ENCODE measurements around the gene AAMDC. TPM values are rescaled to one million over a fixed set of nuclear protein-coding genes. Genes with fewer than 3 reads are reported as not detected.

AAMDC gene
- total RNA-seq, 4 donors from 2014 or later: 10.9 to 31.5 (median 28.1) TPM

DNA sequence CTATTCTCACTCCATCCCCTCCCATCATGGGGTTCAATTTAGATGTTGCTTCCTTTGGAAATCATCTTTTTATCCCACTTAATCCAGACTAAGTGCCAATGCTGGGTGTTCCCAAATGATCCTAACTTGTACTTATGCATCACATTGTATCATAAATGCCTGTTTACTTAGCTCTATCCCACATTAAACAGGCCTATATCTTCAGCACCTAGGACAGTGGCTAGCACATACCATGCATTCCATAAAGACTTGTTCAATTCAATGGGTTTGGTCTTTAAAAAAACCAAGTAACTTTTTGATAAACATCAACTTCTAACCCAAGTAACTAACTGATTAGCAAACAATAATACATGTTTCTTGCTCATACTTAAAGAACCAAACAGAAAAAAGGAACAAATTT is 41.0 kb upstream of the AAMDC start:
- intact Hi-C loops (cut with DNase I; ENCODE audit: low total_unique reads): no loop called here
- no peak overlapping the region for H3K4me3 ChIP-seq
- H3K4me1 ChIP-seq: no peaks in the 10 kb centered on the region
- no peaks in the 10 kb centered on the region for H3K9me3 ChIP-seq
- TF ChIP-seq, protein P1, sequence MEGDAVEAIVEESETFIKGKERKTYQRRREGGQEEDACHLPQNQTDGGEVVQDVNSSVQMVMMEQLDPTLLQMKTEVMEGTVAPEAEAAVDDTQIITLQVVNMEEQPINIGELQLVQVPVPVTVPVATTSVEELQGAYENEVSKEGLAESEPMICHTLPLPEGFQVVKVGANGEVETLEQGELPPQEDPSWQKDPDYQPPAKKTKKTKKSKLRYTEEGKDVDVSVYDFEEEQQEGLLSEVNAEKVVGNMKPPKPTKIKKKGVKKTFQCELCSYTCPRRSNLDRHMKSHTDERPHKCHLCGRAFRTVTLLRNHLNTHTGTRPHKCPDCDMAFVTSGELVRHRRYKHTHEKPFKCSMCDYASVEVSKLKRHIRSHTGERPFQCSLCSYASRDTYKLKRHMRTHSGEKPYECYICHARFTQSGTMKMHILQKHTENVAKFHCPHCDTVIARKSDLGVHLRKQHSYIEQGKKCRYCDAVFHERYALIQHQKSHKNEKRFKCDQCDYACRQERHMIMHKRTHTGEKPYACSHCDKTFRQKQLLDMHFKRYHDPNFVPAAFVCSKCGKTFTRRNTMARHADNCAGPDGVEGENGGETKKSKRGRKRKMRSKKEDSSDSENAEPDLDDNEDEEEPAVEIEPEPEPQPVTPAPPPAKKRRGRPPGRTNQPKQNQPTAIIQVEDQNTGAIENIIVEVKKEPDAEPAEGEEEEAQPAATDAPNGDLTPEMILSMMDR (IDR thresholded peaks at IDR 0.05): no peak
- TF ChIP-seq POLR2A (IDR thresholded peaks at IDR 0.05): no peak
- DNase-seq: no peak
- no peaks in the 10 kb centered on the region for H3K27me3 ChIP-seq
- H3K36me3 ChIP-seq: no peaks in the 10 kb centered on the region
- H3K27ac ChIP-seq: no peak overlapping the region

DNA sequence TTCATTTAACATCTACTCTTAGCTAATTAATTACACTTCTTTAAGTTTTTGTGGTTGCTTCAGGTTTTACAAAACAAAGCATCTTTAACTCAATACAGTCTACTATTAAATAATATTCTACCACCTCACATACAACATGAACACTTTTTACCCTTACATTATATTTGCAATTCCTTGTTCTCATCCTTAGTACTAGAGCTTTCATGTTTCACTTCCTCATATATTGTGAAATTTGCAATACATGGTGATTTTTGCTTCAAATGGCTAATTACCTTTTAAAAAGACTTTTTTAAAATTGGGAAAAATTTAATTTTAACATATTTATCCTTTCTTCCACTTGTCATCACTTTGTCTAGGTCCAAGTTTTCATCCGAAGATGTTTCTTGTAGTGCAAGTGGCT is 37.9 kb upstream of the AAMDC start:
- no peaks in the 10 kb centered on the region for H3K27me3 ChIP-seq
- H3K4me3 ChIP-seq: no peak overlapping the region
- H3K36me3 ChIP-seq: peaks cover 0 to 2% of the 10 kb centered on the region in 2 donors
- no peak for TF ChIP-seq POLR2A (IDR thresholded peaks at IDR 0.05)
- TF ChIP-seq, protein P1 (IDR thresholded peaks at IDR 0.05): no peak
- no peaks in the 10 kb centered on the region for H3K9me3 ChIP-seq
- no peak for DNase-seq
- H3K27ac ChIP-seq: no peak overlapping the region
- intact Hi-C loops (cut with DNase I; ENCODE audit: low total_unique reads): no loop called here
- H3K4me1 ChIP-seq: no peaks in the 10 kb centered on the region

DNA sequence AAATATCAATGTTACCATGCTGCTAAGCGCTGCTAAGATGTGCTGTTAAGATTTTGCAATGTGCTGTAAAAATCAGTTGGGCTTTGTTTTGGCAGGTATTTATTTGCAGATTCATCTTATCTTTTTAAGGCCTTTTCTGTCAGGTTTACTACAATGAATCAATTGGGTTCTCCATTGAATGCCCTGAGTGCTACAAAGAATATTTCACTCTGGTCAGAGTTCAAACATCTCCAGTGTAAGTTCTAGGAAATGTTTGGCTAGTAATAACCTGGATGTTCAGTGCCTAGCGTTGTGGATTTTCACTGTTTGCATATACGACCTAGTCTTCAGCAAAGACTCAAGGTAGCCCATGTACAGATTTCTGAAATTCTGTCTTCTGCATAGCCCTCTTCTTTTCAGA is 36.4 kb upstream of the AAMDC start:
- no peak for TF ChIP-seq POLR2A (IDR thresholded peaks at IDR 0.05)
- TF ChIP-seq, protein P1 (IDR thresholded peaks at IDR 0.05): no peak
- Histone ChIP-seq H3K4me1 (no peaks in the 10 kb centered on the region), H3K9me3 (no peaks in the 10 kb centered on the region), H3K27me3 (no peaks in the 10 kb centered on the region), H3K4me3 (no peak overlapping the region), H3K27ac (no peak overlapping the region), H3K36me3 (peaks cover 0 to 2% of the 10 kb centered on the region in 2 donors)
- DNase-seq: no peak
- intact Hi-C loops (cut with DNase I; ENCODE audit: low total_unique reads): no loop called here

DNA sequence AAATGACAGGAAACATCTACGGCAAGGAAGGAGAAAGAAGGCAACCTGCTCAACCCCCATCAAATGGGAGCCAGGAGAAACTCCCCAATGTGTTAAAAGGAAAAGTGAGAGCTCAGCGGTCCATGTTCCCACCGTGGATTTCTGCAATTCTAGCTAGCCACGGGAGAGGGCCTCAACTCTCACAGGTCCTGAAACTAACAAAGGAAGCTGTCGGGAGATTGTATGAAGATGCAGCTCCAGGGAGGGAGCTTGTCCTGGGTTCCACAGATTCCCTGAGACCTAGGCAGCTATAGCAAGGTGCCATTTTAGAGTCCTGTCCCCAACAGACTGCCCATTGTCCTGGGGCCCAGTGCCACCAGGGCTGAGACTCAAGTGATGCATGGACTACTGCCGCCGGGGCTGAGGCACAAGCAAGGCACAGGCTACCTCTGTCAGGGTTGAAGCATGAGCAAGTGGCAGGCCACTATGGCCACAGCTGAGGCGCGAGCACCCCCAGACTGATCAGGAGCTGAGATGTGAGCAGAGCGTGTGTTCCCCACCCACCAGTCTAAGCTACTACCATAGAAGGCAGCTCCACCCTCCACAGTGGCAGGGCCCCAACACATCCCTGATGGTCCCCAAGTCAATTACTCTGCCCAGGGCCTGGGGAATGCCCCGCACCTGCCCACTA is 31.7 kb upstream of the AAMDC start:
- Histone ChIP-seq H3K9me3 (no peaks in the 10 kb centered on the region), H3K27me3 (no peaks in the 10 kb centered on the region), H3K4me1 (no peaks in the 10 kb centered on the region), H3K4me3 (no peak overlapping the region), H3K36me3 (peaks cover 0 to 2% of the 10 kb centered on the region in 2 donors), H3K27ac (no peak overlapping the region)
- no peak for DNase-seq
- TF ChIP-seq, protein P1 (IDR thresholded peaks at IDR 0.05): no peak
- TF ChIP-seq POLR2A (IDR thresholded peaks at IDR 0.05): no peak
- intact Hi-C loops (cut with DNase I; ENCODE audit: low total_unique reads): no loop called here

DNA sequence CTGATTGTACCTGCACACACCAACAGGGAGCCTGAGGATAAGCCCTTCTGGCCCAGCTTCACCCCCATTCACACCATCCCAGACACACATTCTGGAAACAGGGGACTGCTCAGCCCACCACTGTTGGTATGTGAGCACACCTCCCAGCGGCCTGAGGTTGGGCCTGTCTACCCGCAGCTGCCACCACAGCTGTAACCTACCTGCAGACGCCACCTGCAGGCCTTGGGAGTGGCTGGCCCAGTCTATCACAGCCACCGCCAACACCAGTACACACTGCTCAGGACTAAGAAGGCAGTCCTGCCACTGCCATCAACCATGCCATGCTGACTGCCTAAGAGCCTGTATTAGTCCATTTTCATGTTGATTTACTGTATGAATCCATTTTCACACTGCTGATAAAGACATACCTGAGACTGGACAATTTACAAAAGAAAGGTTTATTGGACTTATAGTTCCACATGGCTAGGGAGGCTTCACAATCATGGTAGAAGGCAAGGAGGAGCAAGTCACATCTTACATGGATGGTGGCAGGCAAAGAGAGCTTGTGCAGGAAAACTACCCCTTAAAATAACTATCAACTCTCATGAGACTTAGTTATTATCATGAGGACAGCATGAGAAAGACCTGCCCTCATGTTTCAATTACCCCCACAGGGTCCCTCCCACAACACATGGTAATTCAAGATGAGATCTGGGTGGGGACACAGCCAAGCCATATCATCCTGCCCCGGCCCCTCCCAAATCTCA is 31.0 kb upstream of the AAMDC start:
- Histone ChIP-seq H3K27ac (no peak overlapping the region), H3K9me3 (no peaks in the 10 kb centered on the region), H3K4me3 (no peak overlapping the region), H3K36me3 (peaks cover 0 to 2% of the 10 kb centered on the region in 2 donors), H3K4me1 (no peaks in the 10 kb centered on the region), H3K27me3 (no peaks in the 10 kb centered on the region)
- no peak for DNase-seq
- no peak for TF ChIP-seq POLR2A (IDR thresholded peaks at IDR 0.05)
- TF ChIP-seq, protein P1 (IDR thresholded peaks at IDR 0.05): no peak
- intact Hi-C loops (cut with DNase I; ENCODE audit: low total_unique reads): no loop called here

All from uterus (tissue), 4 donors.